Suppressor macrophage treated with lipopolysaccharide for 4 hours (primary cell): Measurements from ENCODE around the gene ENOX2.
"Not testable (repeated sequence)": the region's sequence is repeated elsewhere in the genome, so short reads cannot be mapped to it uniquely, and the experiment has no call there.

Experiments used
- DNase-seq: peaks from one replicate; pipeline ENCODE4 v3.0.0-alpha.2; 2020

ENOX2 gene

DNA sequence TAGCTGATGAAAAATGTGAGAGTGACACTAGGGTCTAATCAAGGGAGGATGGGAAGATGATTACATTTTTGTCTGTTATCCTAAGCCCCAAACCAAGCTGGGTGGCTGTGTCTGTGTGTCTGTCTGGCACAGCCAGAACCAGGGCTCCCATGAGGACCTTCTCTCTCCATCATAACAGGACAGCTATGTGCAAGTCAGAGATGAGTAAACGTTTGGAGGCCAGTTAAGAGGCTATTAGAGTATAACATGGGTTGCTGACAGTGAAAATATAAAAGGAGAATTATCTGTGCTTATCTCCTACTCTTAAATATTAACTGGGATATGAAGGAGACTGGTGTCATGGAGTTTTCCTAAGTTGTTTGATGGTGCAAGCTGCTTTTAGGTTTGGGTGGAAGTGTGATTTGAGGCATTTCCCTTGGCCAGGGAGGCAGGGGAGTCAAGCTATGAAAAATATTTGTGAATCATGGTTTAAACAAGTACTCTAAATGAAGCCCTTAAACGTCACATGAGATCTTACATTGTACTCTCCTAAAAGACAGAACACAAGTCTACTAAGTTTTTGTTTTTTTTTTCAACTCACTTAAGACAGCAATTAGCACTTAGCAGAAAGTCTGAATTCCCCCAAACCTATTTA, 156.2 kb downstream of the ENOX2 start:
- no peak for DNase-seq

DNA sequence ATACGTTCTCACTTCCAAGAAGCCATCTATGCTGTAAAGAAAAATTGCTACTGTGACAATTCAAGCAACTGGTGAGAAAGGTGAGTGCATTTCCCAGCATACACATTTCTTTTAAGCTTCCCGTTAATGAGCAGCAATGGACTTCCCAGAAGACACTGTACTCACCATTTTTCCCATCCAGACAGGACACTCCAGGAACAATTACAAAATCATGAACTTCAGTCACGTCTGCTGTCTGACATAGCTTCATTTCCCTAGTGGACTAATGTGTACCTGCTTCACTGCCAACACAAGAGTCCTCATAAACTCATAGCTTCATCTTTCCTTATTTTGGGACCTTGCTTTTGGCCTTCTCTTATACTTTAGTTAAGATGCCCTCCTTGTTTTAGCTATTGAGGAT, 156.9 kb downstream of the ENOX2 start:
- no peak for DNase-seq

GRCh38 chrX:130741584-130741983, 161.4 kb downstream of the ENOX2 start:
- no peak for DNase-seq

- DNase-seq: no peak
Measured at GRCh38 chrX:130741151-130741550, 161.9 kb downstream of the ENOX2 start.

GRCh38 chrX:130738638-130739195, 164.3 kb downstream of the ENOX2 start:
- no peak for DNase-seq

DNA sequence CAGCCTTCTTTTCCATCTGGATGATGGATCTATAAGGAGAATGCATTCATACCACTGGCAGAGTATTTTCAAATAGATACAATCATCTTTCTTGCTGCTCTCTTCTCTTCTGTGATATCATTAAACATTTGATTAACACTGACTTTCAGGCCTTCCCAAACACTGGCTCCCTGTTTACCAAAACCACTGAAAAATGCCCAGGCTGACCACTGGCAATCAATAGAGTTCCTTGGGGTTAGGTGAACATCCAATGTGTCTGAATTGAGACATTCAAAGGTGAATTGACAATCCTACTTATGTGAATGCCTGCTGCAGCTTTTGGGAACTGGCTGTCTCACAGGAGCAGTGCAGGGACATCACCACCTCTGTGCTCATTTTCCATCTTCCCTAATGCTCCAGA, 168.3 kb downstream of the ENOX2 start:
- no peak for DNase-seq

- no peak for DNase-seq
Measured at GRCh38 chrX:130728208-130728607, 174.8 kb downstream of the ENOX2 start.

DNA sequence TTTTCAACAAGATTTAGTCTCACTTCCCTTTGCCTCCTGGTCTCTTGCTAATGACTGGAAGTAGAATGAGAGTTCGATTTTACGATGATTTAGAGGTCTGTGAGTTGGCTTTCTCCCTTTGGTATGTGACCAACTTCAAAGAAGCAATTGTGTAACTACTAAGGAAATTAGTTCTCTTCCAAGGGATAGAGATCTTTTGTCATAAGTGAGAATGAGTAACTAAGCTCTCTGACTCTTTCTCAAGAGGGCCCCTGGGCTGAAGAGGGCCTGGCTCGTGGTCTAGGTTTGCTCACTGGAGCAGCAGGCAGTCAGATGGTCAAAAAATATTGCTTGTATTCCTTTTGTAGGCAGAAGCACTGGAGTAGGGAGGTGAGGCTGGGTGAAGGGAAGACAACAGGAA, 176.3 kb downstream of the ENOX2 start:
- DNase-seq: peak; percentile 45

- DNase-seq: no peak
Measured at GRCh38 chrX:130725519-130725918, 177.5 kb downstream of the ENOX2 start.

DNA sequence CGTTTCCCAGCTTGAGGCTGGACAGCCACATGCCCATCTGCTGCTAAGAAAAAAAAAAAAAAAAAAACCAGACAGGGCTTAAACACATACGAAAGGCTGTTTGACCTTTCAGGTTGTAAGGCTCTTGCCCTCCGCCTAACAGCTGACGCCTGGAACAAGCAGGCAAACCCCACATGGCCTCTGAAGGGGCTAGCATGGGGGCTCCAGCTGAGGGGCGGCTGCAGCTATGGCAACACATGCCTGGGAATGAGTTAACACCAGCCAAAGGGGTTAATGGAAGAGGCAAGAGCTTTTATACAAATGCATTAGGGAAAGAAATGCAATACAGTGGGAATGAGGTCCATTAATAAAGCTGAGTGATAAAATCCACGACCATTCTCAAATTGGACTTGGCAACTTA, 183.6 kb downstream of the ENOX2 start:
- no peak for DNase-seq

DNA sequence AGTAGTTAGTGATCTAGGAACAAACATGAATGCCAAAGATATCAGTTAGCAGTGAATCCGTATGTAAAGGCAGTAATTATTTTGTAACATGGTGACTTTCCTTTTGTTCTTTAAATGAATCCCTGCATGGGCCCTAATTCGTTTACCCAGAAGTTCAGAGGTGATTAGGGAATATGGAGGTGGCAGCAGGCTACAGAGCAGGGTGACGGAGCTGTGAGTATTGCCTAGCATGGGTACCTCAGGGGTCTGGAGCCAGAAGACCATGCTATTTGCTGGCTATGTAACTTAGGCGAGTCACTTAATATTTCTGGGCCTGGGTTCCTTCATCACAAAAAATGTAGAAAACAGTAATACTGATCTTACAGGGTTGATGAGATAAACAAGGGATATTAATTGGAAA, 184.9 kb downstream of the ENOX2 start:
- no peak for DNase-seq

GRCh38 chrX:130716781-130717413, 186.1 kb downstream of the ENOX2 start:
- no peak for DNase-seq

DNA sequence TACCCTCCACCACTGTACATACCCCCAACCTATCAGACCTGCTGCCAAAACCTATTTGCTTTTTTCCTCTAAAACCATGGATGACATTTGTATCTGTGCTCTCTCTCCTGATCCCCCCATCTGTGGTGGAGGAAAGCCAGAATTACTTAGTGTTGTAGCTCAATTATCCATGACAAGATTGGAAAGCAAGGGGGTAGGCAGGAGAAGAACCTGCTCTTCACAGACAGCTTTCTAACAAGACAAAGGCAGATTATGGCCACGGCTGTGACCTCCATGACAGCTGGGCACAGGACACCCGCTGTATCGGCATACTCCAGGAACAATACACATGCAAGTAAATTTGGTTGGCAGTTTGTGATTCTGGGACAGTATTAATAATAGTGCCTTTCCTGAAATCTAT, 186.7 kb downstream of the ENOX2 start:
- no peak for DNase-seq

- DNase-seq: no peak
Measured at GRCh38 chrX:130715299-130715698, 187.7 kb downstream of the ENOX2 start.

DNA sequence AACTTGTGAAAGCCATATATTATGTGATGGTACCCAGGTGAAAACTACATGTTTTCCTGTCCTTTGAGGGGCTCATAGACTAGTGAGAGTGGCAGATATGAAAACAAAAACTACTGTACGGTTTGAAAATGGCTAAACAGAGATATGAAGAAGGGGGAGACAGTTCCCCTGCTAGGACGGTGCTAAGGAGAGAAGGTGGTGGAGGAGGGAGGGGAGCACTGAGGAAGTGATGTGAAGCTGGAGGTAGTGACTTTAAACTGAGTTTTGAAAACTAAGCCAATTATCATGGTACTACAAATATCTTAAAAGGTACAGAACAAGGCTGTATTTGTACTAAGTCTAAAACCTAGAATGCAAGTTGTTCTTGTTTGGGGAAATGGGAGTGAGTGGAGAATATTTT, 188.3 kb downstream of the ENOX2 start:
- DNase-seq: no peak

DNA sequence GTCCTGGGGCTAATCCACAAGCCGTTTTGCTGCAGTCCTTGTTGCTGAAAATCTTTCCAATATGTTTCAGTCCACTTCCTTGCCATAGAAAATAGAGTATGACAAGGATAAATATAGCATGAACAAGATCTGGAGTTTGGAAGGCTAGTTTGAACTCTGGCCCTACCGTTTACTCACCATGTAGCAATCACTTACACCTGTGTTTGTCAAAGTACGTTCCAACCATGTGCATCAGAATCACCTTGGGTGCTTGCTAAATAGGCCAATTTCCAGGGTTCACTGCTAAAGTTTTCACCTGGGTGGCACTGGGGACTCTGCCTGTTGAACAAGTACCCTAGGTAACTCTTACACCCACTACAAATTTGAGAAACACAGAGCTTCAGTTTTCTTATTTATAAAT, 188.9 kb downstream of the ENOX2 start:
- DNase-seq: no peak

DNA sequence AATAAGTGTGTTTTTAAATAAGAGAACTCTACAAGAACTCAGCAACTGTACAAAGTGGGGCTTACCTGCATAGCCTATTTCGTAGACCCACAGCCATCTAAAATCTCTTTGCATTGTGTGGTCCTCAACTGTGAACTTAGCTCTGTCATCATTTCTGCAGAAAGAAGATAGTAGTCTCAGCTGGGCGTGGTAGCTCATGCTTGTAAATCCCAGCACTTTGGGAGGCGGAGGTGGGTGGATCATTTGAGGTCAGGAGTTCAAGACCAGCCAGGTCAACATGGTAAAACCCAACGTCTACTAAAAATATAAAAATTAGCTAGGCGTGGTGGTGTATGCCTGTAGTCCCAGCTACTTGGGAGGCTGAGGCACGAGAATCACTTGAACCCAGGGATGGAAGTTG, 193.8 kb downstream of the ENOX2 start:
- DNase-seq: not testable (repeated sequence)

GRCh38 chrX:130705591-130705990, 197.4 kb downstream of the ENOX2 start:
- DNase-seq: no peak

DNA sequence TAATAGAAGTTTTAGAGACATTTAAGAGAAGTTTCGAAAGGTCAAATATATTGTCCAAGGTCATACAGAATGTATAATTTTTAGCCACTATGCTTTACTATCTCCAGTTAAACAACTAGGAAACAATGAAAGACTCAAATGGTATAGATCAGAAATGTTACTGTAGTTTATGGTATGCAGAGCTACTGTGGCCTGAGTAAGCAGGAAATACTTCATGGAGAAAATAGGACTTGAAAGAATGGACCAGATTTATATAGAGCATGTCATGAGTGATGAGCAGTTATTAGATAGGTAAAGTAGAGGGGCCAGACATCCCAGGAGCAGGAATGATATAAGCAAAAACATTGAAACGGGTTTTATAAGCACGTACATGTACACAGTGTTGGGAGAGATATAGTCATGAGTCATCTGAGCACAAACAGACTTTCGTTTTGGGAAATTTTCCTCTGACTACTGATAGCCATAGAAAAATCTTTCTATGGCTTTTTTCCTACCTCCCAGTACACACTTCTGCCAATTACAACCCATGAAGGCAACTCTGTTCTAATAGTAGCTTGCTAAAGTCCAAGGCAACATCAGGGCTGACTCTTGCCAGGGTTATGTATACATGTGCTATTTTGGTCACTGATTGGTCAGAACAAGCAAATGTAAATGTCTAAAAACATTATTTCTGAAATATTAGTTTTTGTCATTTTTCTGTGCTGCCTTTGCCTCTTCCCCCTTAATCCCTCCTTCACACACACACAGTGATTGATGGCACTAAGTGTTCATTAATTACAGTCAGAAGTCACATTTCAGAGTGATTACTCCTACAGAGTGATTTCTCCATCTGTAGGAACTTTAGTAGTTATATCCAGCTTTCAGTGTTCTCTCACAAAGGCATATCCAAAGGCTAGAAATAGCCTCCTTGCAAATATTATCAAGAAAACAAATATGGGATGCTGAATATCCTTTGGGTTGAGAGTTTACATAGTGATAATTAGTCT, 198.7 kb downstream of the ENOX2 start:
- no peak for DNase-seq

GRCh38 chrX:130702867-130703707, 199.9 kb downstream of the ENOX2 start:
- no peak for DNase-seq

- DNase-seq: no peak
Measured at GRCh38 chrX:130700629-130701028, 202.4 kb downstream of the ENOX2 start.

DNA sequence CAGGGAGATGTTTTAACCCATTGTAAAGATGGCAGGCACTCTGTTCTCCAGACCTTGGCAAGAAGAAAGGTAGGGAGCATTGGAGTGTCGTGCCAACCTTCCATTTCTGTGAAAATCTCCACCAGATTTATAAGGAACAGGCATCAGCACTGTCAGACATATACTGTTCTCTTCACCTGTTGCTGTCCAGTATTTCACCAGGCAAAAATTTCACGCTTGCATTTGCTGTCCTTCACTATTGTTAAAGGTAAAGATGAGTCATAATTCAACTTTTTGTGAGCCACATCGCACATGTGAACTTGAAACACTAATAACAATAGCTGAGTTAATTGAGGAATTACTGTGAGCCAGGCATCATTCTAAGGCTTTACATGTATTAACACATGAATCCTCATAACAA, 203.4 kb downstream of the ENOX2 start:
- DNase-seq: no peak

DNA sequence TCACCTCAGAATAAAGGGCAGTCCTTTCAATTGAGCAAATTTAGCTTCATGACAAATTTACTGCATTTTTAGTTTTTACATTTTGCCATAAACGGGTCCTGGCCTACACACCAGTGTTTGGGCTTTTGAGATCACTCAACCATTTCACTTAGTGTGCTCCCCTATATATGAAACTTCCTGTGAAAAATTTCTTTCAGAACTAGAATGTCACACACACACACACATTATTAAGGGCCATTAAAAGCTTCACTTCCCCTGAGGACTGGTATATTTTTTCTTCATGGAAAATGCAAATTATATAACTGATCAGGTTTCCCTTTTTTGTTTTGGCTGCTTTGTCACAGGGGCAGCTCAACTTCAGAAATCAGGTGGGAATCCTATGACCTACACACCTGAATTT, 206.5 kb downstream of the ENOX2 start:
- no peak for DNase-seq
